Adrenal gland (tissue), 12 donors: ENCODE measurements around the gene PXYLP1. TPM values are rescaled to one million over a fixed set of nuclear protein-coding genes. Genes with fewer than 3 reads are reported as not detected.

Source experiments
- DNase-seq, 7 donors: peaks; one replicate each; pipeline ENCODE4 v3.0.0-alpha.2; 2019 to 2020
- H3K27ac ChIP-seq, 5 donors: fragments of 200-600 bp; sonication (generic) in 4 of 5; 1 replicate in 3 of 5; 2 replicates in 2 of 5; pipeline versions ENCODE4 v1.5.1 to v1.8.0; 2016 to 2020; ENCODE audit warnings: mild to moderate bottlenecking in 1 of 5
- H3K27me3 ChIP-seq: fragments of 200-600 bp; 2 replicates; pipeline ENCODE4 v1.8.0; 2021
- H3K36me3 ChIP-seq, 2 donors: fragments of 200-600 bp; replicated peaks in 1 of 2; 1 replicate in 1 of 2; 2 replicates in 1 of 2; pipeline versions ENCODE4 v1.5.1 to v1.8.0; 2018 to 2022
- H3K4me1 ChIP-seq, 2 donors: fragments of 200-600 bp; replicated peaks in 1 of 2; 1 replicate in 1 of 2; 2 replicates in 1 of 2; pipeline versions ENCODE4 v1.5.1 to v1.8.0; 2018 to 2021
- H3K4me3 ChIP-seq, 4 donors: fragments of 200-600 bp; sonication (generic) in 3 of 4; one replicate each; pipeline ENCODE4 v1.5.1; 2016 to 2018
- H3K9me3 ChIP-seq, 3 donors: fragments of 200-600 bp; sonication (generic) in 1 of 3; replicated peaks in 1 of 3; 1 replicate in 2 of 3; 2 replicates in 1 of 3; pipeline versions ENCODE4 v1.5.1 to v1.8.0; 2016 to 2021
- POLR2A ChIP-seq, 2 donors: fragments of 450-650 bp; IDR thresholded peaks; one replicate each; pipeline ENCODE4 v1.6.1; 2017; ENCODE audit warnings: antibody characterized with exemption in 2 of 2, mild to moderate bottlenecking in 2 of 2, moderate library complexity in 1 of 2
- WGBS, 4 donors: extraction: QIAGEN DNeasy Blood & Tissue Kit in 2 of 4; methylation state at CpG; one replicate each; pipeline versions ENCODE4 v1.1.5 to v1.1.7; 2013 to 2017; 5-methylcytosine and 5-hydroxymethylcytosine counted together
- intact Hi-C, 2 donors: fragments of 100-400 bp; cut with DNase I; formaldehyde crosslinking; loops; one replicate each; pipeline versions ENCODE4 v1.14.1 to v1.15.0; 2022 to 2023
- polyA plus RNA-seq, 3 donors: library from polyadenylated mRNA; stranded (reverse); fragments of 200-250 nt in 2 of 3; fragments of 350-450 nt in 1 of 3; fragmentation: Illumina TruSeq in 1 of 3; extraction: RNeasy Lipid Tissue Mini Kit (QIAGEN cat#74804) in 1 of 3; gene quantifications; one replicate each; pipeline ENCODE4 v1.2.3, GENCODE V29; 2013 to 2014
- total RNA-seq, 9 donors: library from RNA; depleted of rRNA in 4 of 9; stranded (reverse); fragments of >200 nt in 4 of 9; fragments of 120-200 nt in 1 of 9; fragmentation: NEBNext Ultra II Directional in 1 of 9; extraction: Animal tissue kit (Norgen Biotek cat#: 25700) in 1 of 9; gene quantifications; one replicate each; pipeline versions ENCODE4 v1.1.0 to v1.2.4, GENCODE V29; 2013 to 2023
- TF ChIP-seq, protein P1 (sequence below), 6 experiments: fragments of 450-650 bp in 4 of 6; fragments of 200-600 bp in 2 of 6; sonication (generic) in 1 of 6; IDR thresholded peaks; 1 replicate in 5 of 6; 2 replicates in 1 of 6; pipeline versions ENCODE4 v1.5.1 to v1.8.0; 2016 to 2021; ENCODE audit warnings: antibody characterized with exemption in 6 of 6, mild to moderate bottlenecking in 2 of 6, moderate library complexity in 1 of 6
- donor health status: healthy with polysubstance abuse.
- donor health status: Bipolar disorder and iron deficiency.
- donor health status: DM: yes; HTN: yes; CAD: no.
- donor health status: DM: no; HTN: no; CAD: no.
- donor health status: DM: no; HTN: no; CAD: no.
- donor health status: DM: yes; HTN: yes; CAD: no.

PXYLP1 gene
- total and polyA plus RNA-seq, 12 donors, result 5.5 to 22.7 (median 8.1) TPM

GRCh38 chr3:141333836-141334626, 102.4 kb downstream of the PXYLP1 start:
- Histone ChIP-seq H3K36me3 (no peaks in the 10 kb centered on the region), H3K9me3 (no peaks in the 10 kb centered on the region), H3K4me1 (peaks cover 5 to 10% of the 10 kb centered on the region in 2 donors), H3K27me3 (no peaks in the 10 kb centered on the region), H3K4me3 (no peak overlapping the region), H3K27ac (no peak overlapping the region)
- 87 to 96% (median 94%) methylated on average over 3 of the region's 3 CpGs for whole genome bisulfite sequencing, 4 donors
- no peak for DNase-seq
- intact Hi-C loops, result no loop called here
- TF ChIP-seq POLR2A (IDR thresholded peaks at IDR 0.05), result no peak
- TF ChIP-seq, protein P1, sequence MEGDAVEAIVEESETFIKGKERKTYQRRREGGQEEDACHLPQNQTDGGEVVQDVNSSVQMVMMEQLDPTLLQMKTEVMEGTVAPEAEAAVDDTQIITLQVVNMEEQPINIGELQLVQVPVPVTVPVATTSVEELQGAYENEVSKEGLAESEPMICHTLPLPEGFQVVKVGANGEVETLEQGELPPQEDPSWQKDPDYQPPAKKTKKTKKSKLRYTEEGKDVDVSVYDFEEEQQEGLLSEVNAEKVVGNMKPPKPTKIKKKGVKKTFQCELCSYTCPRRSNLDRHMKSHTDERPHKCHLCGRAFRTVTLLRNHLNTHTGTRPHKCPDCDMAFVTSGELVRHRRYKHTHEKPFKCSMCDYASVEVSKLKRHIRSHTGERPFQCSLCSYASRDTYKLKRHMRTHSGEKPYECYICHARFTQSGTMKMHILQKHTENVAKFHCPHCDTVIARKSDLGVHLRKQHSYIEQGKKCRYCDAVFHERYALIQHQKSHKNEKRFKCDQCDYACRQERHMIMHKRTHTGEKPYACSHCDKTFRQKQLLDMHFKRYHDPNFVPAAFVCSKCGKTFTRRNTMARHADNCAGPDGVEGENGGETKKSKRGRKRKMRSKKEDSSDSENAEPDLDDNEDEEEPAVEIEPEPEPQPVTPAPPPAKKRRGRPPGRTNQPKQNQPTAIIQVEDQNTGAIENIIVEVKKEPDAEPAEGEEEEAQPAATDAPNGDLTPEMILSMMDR (IDR thresholded peaks at IDR 0.05), result no peak

- 85 to 93% (median 89%) methylated on average over 10 to 11 of the region's 11 CpGs for WGBS, 4 donors
- Histone ChIP-seq H3K4me3 (no peak overlapping the region), H3K9me3 (no peaks in the 10 kb centered on the region), H3K27me3 (no peaks in the 10 kb centered on the region), H3K27ac (no peak overlapping the region), H3K4me1 (peaks cover 5 to 10% of the 10 kb centered on the region in 2 donors), H3K36me3 (no peaks in the 10 kb centered on the region)
- no peak for DNase-seq
- intact Hi-C loops, result no loop called here
- TF ChIP-seq, protein P1 (IDR thresholded peaks at IDR 0.05), result no peak
- no peak for TF ChIP-seq POLR2A (IDR thresholded peaks at IDR 0.05)
Observed at GRCh38 chr3:141334627-141335250, 103.1 kb downstream of the PXYLP1 start.

- Histone ChIP-seq H3K27ac (no peak overlapping the region), H3K9me3 (no peaks in the 10 kb centered on the region), H3K4me1 (peaks cover 5 to 10% of the 10 kb centered on the region in 2 donors), H3K36me3 (no peaks in the 10 kb centered on the region), H3K27me3 (no peaks in the 10 kb centered on the region), H3K4me3 (no peak overlapping the region)
- intact Hi-C loops, result no loop called here
- DNase-seq, result no peak
- TF ChIP-seq POLR2A (IDR thresholded peaks at IDR 0.05), result no peak
- TF ChIP-seq, protein P1 (IDR thresholded peaks at IDR 0.05), result no peak
- WGBS, 4 donors, result 78 to 96% (median 91%) methylated on average over 2 of the region's 2 CpGs
Observed at GRCh38 chr3:141335531-141336061, 104.0 kb downstream of the PXYLP1 start.

DNA sequence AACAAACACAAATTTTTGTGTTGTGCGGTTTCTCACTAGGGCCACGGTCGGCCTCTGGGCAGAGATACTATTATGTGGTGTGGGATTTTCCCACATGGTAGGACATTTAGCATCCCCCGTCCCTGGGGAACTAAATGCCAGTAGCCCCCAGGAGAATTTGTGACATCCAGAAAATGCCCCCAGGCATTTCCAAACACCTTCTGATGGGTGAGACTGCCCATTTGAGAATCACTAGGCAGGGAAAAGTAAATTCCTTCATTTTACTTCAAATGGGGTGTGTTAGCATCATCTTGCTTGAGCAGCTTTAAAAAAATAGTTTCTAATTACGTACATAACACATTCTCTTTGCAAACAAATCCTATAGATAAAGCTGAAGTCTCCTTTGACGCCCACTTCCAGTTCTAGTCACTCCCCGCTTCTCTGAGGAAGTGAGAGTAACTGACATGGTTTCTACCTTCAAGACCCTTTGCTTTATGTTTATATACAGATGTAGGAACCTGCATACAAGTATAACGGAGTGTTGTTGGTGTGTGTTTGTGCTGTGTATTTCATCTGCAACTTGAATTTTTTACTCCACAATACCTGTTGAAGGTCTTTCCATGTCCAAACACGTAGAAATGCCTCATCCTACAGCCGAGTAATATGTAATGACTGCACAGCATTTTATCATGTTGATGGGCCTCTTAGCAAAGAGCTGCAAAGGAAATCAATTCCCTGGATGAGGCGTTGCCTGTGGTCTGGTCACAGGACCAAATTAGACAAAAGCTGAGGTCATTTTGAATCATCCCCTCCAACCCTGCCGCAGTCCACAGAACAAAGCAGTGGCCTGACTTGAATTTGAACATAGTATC, 105.3 kb downstream of the PXYLP1 start:
- WGBS, 4 donors, result 74 to 78% (median 76%) methylated on average over 12 of the region's 12 CpGs
- Histone ChIP-seq H3K36me3 (no peaks in the 10 kb centered on the region), H3K4me1 (peaks cover 5 to 8% of the 10 kb centered on the region in 2 donors), H3K9me3 (no peaks in the 10 kb centered on the region), H3K27ac (no peak overlapping the region), H3K4me3 (no peak overlapping the region), H3K27me3 (no peaks in the 10 kb centered on the region)
- no peak for TF ChIP-seq POLR2A (IDR thresholded peaks at IDR 0.05)
- TF ChIP-seq, protein P1 (IDR thresholded peaks at IDR 0.05), result no peak
- intact Hi-C loops, result no loop called here
- no peak for DNase-seq
